PFSK-1 (cell line): ENCODE results near the gene HMGCL.

Source experiments
- POLR2AphosphoS5 ChIP-seq: IDR thresholded peaks from 2 replicates; pipeline ENCODE4 v1.6.1; 2012; ENCODE audit warnings: low read depth, mild to moderate bottlenecking, control low read depth, low read length, moderate library complexity
- TAF1 ChIP-seq: IDR thresholded peaks from 2 replicates; pipeline ENCODE4 v1.6.1; 2012; ENCODE audit warnings: low read length, control low read depth, borderline replicate concordance; ENCODE audit not compliant: insufficient read depth

DNA sequence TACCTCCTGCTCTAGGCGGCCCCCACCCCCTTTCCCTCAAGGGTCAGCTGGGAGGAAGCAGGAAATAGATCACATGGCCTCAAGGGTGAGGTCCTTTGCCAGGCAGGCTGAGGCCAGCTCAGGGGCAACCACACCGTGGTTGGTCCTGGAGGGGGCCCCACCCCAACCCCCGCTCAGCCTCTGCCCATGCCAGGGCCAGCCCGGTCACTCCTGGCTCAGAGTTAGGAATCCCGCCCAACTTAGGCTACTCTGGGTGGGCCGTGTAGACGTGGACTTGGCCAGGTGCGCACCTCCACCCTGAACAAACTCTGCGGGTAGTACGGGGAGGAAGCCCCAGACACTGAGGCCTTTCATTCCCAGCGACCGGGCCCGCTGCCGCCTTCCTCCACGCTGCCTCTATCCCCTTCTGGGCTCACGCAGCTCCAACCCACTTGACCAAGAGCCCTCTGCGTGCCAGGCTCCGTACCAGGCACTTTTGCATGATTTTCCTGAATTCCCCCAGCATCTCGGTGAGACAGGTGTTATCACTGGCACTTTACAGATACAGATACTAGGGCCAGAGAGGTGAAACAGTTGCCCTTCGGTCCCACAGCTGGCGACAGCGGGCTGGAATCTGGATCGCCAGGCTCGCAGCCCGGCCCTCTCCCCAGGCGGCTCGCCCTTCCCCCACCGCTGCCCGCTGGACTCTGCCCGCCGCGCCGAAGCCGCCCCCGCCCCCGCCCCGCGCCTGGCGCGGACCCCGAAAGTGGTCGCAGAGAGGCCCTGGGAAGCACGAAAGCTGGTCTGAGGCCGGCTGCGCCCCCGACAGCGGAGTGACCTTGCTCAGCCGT lies 25.4 kb downstream of the HMGCL start:
- TF ChIP-seq POLR2AphosphoS5 = no peak
- TF ChIP-seq TAF1 = no peak
